ENCODE measurements around the gene MMP25.
"Not testable (repeated sequence)": the region's sequence is repeated elsewhere in the genome, so short reads cannot be mapped to it uniquely, and the experiment has no call there.

MMP25 gene

DNA sequence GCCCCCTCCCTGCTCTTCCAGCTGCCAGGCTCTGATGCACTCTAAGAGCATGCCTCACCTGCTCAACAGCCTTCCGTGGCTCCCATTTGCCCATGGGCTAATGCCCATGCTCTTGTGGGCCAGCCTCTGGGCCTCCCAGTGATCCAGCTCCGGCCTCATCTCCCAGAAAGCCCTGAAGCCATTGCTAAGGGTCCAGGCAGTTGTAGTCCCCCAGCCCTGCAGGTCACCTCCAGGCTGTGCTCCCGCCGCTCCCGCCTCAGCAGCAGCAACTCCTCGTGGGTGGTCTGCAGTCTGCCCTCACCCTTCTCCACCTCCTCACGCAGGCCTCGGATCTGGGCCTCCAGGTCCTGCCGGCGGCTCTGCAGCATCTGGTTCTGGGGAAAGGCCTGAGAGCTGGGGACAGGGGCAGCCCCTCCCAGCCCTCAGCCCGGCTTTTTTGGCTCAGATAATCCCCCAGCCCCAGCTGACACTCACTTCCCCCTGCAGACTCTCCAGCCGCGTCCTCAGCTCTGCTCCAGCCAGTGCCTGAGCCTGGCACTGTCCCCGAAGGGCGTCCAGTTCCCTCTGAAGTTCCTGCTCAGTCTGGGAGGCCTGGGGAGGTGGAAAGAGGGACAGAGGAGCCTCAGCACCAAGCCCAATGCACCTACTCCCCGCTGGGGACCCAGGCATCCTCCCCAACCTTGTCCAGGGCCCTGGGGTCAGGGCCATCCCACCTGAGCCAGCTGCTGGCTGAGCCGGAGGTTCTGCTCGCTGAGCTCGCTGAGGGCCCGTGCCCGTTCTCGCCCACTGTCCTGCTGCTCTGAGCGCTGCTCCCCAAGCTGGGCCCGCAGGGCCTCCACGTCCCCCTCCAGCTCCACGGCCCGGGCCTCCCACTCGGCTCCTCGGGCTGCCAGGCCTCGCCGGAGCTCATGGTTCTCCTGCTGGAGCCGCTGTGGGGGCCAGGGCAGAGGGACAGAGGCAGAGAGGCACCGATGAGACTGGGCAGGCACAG is 15.8 kb upstream of the MMP25 start:
- no peak for DNase-seq (ENCODE audit: low read depth)

- DNase-seq (ENCODE audit: low read depth): no peak
These were observed 13.7 kb upstream of the MMP25 start for GRCh38 chr16:3032624-3033023.

DNA sequence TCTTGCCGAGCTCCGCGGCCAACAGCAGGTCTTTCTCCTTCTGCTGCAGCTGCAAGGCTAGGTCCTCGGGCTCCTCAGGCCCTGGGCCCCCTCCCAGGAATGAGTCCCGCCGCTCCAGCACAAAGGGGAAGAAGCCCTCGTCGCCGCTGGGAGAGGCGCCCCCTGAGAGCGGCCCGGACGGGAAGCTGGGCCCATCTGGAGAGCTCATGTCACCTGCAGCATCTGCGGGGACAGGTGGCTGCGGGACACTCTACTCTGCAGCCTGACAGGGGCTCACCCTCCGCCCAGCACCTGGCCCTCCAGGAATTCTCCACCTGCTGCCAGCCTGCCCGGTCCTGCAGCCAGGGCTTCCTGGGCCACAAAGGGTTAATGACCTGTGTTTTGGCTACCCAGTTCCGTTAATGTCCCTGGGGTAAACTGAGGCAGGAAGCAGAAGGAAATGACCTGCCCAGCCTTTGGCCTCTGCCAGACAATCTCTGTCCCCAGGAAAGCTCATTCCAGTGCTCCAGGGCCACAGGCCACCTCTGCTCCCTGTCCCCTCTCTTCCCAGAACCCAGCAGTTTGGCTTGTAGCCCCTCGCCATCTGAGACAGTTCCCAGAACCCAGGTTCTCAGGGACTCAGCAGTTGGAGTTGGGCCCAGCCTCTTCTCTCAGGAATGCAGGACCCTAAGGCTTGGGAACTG is 10.9 kb upstream of the MMP25 start:
- DNase-seq (ENCODE audit: low read depth): no peak

GRCh38 chr16:3035972-3036725 is 10.2 kb upstream of the MMP25 start:
- DNase-seq (ENCODE audit: low read depth): no peak

- no peak for DNase-seq (ENCODE audit: low read depth)
These were observed 9.5 kb upstream of the MMP25 start, which contains the start of gene BICDL2 for GRCh38 chr16:3036726-3037315. Gene BICDL2, minus strand, starts transcription at chr16:3036944. Its CDS starts 1,448 bp downstream, at chr16:3035496.

- DNase-seq (ENCODE audit: low read depth): no peak
These were observed 8.1 kb upstream of the MMP25 start for GRCh38 chr16:3038256-3038655.

DNA sequence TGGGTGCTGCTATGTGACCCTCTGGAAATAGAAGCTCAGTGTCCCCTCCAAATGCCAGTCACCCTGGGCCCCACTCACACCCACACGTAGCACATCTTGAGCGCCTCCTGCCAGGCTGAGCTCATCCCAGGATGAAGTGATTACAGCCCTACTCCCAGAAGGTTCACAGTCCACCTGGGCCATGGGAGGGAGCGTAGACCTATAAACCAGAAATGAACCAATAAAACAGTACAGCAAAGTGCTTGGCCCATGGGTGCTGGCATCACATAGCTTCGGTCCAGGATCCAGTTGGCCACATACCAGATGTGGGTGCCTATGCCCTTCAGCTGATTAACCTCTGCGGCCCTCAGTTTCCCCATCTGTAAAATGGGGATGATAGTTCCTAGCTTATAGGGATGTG is 7.5 kb upstream of the MMP25 start:
- no peak for DNase-seq (ENCODE audit: low read depth)

GRCh38 chr16:3042376-3042775 is 4.0 kb upstream of the MMP25 start:
- DNase-seq (ENCODE audit: low read depth): no peak

GRCh38 chr16:3044708-3045107 is 1.7 kb upstream of the MMP25 start:
- no peak for DNase-seq (ENCODE audit: low read depth)

- DNase-seq (ENCODE audit: low read depth): no peak
These were observed 453 bp downstream of the MMP25 start for GRCh38 chr16:3046641-3047386.

- no peak for DNase-seq (ENCODE audit: low read depth)
These were observed 993 bp downstream of the MMP25 start for GRCh38 chr16:3047387-3047720.

- DNase-seq (ENCODE audit: low read depth): no peak
These were observed 3.6 kb downstream of the MMP25 start for GRCh38 chr16:3049921-3050481.

GRCh38 chr16:3050487-3050886 is 4.1 kb downstream of the MMP25 start:
- no peak for DNase-seq (ENCODE audit: low read depth)

DNA sequence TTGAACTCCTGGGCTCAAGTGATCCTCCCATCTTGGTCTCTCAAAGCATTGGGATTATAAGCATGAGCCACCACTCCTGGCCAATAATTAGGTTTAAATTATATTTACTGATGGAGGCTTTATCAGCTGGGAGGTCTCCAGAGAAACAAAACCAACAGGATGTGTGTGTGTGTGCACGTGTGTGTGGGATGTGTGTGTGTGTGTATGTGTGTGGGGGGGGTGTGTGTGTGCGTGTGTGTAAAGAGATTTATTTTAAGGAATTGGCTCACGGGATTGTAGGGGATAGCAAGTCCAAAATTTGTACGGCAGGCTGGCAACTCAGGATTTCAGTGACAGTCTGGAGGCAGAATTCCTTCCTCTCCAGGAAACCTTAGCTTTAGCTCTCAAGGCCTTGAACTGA is 4.6 kb downstream of the MMP25 start:
- DNase-seq (ENCODE audit: low read depth): no peak

- DNase-seq (ENCODE audit: low read depth): no peak
These were observed 5.1 kb downstream of the MMP25 start for GRCh38 chr16:3051494-3051893.

DNA sequence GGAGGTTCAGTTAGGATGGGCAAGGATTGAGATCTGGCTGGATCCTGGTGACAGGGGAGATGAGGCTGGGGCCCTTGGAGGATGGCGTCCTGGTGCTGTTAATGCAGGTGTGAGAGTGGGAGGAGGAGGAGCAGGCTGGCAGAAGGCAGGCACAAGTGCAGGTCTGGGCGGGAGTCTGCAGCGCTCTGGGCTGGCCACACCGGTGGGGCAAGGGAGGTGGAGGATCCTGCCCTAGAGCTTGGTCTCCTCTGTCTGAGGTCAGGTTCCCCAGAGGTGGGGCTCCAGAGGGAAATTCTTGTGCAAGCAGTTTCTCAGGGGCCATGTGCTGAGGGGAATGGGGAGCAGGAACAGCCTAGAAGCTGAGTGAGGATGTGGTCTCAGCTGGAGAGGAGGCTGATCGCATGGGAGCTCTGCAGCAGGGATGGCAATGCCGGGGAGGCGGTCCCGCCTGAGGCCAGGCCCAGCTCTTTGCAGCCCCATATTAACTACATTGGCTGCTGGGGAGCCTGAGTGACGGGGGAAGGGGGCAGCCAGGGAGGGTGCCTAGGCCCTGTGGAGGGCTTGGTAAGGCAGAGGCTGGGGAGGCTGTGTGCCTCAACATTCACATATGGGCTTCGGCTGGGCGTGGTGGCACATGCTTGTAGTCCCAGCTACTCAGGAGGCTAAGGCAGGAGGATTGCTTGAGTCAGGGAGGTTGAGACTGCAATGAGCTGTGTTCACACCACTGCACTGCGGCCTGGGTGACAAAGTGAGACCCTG is 6.4 kb downstream of the MMP25 start:
- not testable (repeated sequence) for DNase-seq (ENCODE audit: low read depth)

DNA sequence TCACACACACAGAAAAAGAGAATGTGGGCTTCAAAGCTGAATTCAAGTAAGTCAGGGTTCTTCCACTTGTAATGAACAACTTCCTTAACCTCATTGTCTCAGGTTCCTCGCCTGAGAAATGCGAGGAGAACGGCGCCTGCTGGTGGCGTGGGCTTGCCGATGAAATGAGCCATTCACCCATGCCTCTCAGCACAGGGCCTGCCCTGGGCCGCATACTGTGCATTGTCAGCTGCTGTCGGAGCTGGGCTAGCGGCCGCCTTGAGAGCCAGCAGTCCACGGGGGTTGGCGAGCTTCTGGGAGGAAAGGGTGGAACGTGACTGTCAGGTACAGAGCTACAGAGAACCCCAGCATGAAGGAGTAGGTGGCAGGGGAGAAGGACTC is 7.0 kb downstream of the MMP25 start:
- DNase-seq (ENCODE audit: low read depth): not testable (repeated sequence)

GRCh38 chr16:3054965-3055733 is 8.8 kb downstream of the MMP25 start:
- no peak for DNase-seq (ENCODE audit: low read depth)

DNA sequence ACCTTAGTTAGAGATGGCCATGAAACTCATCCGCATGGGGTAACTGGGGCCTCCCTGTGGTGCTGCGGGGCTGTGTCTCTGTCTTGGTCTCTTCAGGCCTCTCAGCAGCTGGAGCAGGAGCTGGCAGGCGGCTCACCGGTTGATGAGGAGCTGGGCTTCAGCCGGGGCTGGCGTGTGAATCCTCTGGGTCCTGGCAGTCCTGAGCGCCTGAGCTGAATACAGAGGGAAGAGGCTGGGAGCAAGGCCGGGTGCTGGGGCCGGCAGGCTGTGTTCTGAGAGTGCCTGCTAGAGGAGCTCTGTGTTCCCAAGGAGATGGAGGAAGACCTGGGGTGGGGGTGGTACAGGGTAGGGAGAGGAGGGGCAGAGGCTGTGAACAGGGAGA is 9.4 kb downstream of the MMP25 start:
- not testable (repeated sequence) for DNase-seq (ENCODE audit: low read depth)

Measured in EH (cell line).